Endodermal cell (in vitro differentiated cells): ENCODE results near the gene KLHDC10. TPM values are rescaled to one million over a fixed set of nuclear protein-coding genes. Genes with fewer than 3 reads are reported as not detected.

Experiments used
- DNase-seq: peaks from one replicate; pipeline ENCODE4 v3.0.0-alpha.2; 2017
- H3K27ac ChIP-seq: 2 replicates; pipeline ENCODE4 v1.5.1; 2013; ENCODE audit warnings: mild to moderate bottlenecking, low read depth, low read length, moderate library complexity
- H3K27me3 ChIP-seq: 2 replicates; pipeline ENCODE4 v1.6.1; 2013; ENCODE audit warnings: mild to moderate bottlenecking, low read length, moderate library complexity; ENCODE audit not compliant: insufficient read depth, control insufficient read depth, poor library complexity, severe bottlenecking
- H3K36me3 ChIP-seq: 2 replicates; pipeline ENCODE4 v1.7.0; 2013; ENCODE audit warnings: mild to moderate bottlenecking, low read length, moderate library complexity; ENCODE audit not compliant: control insufficient read depth, insufficient read depth
- H3K4me1 ChIP-seq: one replicate; pipeline ENCODE4 v1.7.0; 2013; ENCODE audit warnings: low read length; ENCODE audit not compliant: control insufficient read depth, insufficient read depth
- H3K4me3 ChIP-seq: 2 replicates; pipeline ENCODE4 v1.5.1; 2013; ENCODE audit warnings: mild to moderate bottlenecking, low read length, moderate library complexity
- H3K9ac ChIP-seq: 2 replicates; pipeline ENCODE4 v1.6.1; 2013; ENCODE audit warnings: mild to moderate bottlenecking, low read length, moderate library complexity; ENCODE audit not compliant: poor library complexity, severe bottlenecking; ENCODE audit errors: extremely low read depth
- H3K9me3 ChIP-seq: 2 replicates; pipeline ENCODE4 v1.6.1; 2013; ENCODE audit warnings: mild to moderate bottlenecking, low read length, moderate library complexity; ENCODE audit not compliant: control insufficient read depth
- H3K27ac Mint-ChIP-seq: 2 replicates; pipeline ENCODE4 v1.8.0; 2020; ENCODE audit warnings: mixed read lengths
- H3K27me3 Mint-ChIP-seq: 2 replicates; pipeline ENCODE4 v1.8.0; 2021; ENCODE audit warnings: mild to moderate bottlenecking, mixed read lengths; ENCODE audit not compliant: insufficient read depth
- H3K36me3 Mint-ChIP-seq: 2 replicates; pipeline ENCODE4 v1.8.0; 2020; ENCODE audit warnings: low read depth, mixed read lengths
- H3K4me1 Mint-ChIP-seq: 2 replicates; pipeline ENCODE4 v1.8.0; 2020; ENCODE audit warnings: mixed read lengths
- H3K4me3 Mint-ChIP-seq: 2 replicates; pipeline ENCODE4 v1.8.0; 2020; ENCODE audit warnings: mild to moderate bottlenecking, moderate library complexity, mixed read lengths
- H3K9me3 Mint-ChIP-seq: 2 replicates; pipeline ENCODE4 v1.8.0; 2020; ENCODE audit warnings: mild to moderate bottlenecking, mixed read lengths
- WGBS, 2 experiments: methylation state at CpG; one replicate each; pipeline versions ENCODE4 v1.1.5 to v1.1.7; 2013; ENCODE audit warnings: missing lambda C conversion rate in 2 of 2, mixed read lengths in 1 of 2; ENCODE audit not compliant: insufficient coverage in 1 of 2, insufficient read length in 1 of 2; 5-methylcytosine and 5-hydroxymethylcytosine counted together
- total RNA-seq, 2 donors: library from RNA; stranded (reverse); fragmentation: NEBNext Ultra II Directional in 1 of 2; extraction: Animal tissue kit (Norgen Biotek cat#: 25700) in 1 of 2; gene quantifications; 2 replicates in 1 of 2; 3 replicates in 1 of 2; pipeline ENCODE4 v1.2.1, GENCODE V29; 2021
- TF ChIP-seq, protein P1 (sequence below): fragments of 200-600 bp; sonication (generic); conservative IDR thresholded peaks from 2 replicates; pipeline ENCODE4 v1.5.0; 2021; ENCODE audit warnings: antibody characterized with exemption, mild to moderate bottlenecking

Gene KLHDC10
- total RNA-seq, 2 donors from 2014 or later = 20.6 to 22.2 TPM

DNA sequence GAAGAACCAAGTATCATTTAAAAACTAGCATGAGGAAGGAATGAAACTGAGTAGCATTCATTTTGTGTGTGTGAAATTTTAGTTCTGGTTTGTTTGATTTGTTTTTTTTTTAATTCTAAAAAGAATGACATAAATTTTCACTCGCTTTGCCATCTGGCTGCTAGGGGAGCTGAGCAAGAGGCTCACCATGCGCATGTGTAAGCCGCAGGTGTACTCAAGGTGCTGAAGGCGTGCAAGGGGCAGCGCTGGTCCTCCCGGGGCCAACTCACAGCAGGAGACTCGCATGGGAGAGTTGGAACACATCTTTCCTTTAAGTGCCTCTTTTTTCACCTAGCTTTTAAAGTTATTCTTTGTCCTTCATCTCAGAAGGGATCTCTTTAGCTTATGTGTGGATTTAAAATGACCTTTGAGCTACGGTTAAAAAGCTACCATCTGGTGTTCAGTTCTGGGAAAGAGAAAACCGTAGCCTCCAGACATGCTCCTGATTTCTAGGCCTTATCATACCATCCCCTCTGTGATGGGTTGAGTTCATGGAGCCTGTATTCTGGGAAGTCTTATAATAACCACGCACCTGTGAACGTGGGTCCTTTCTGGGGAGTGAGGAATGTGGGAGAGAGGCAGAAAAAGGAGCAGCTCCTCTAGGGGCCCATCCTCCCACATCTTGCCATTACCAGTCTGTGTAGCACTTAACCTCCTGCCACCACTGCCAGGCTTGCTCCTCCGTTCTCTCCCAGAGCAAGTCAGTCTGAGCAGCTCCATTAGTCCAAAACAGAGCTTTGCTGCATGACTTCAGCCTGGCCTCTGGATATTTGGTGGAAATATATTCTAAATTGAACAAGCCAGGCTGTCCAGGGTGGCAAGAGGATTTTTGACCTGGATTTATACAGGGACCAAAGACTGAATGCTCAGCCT, 61.9 kb downstream of the KLHDC10 start:
- H3K4me1 Mint-ChIP-seq = peaks cover 11% of the 10 kb centered on the region
- no peak overlapping the region for H3K9ac ChIP-seq
- WGBS, 2 experiments = 95 to 96% methylated on average over 7 to 12 of the region's 12 CpGs
- H3K4me3 Mint-ChIP-seq = no peak overlapping the region
- no peak for DNase-seq
- no peak overlapping the region for H3K4me3 ChIP-seq
- no peaks in the 10 kb centered on the region for H3K9me3 Mint-ChIP-seq
- no peaks in the 10 kb centered on the region for H3K9me3 ChIP-seq
- peaks cover 28% of the 10 kb centered on the region for H3K36me3 Mint-ChIP-seq
- peaks cover 10% of the 10 kb centered on the region for H3K4me1 ChIP-seq
- TF ChIP-seq, protein P1, sequence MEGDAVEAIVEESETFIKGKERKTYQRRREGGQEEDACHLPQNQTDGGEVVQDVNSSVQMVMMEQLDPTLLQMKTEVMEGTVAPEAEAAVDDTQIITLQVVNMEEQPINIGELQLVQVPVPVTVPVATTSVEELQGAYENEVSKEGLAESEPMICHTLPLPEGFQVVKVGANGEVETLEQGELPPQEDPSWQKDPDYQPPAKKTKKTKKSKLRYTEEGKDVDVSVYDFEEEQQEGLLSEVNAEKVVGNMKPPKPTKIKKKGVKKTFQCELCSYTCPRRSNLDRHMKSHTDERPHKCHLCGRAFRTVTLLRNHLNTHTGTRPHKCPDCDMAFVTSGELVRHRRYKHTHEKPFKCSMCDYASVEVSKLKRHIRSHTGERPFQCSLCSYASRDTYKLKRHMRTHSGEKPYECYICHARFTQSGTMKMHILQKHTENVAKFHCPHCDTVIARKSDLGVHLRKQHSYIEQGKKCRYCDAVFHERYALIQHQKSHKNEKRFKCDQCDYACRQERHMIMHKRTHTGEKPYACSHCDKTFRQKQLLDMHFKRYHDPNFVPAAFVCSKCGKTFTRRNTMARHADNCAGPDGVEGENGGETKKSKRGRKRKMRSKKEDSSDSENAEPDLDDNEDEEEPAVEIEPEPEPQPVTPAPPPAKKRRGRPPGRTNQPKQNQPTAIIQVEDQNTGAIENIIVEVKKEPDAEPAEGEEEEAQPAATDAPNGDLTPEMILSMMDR = no peak
- peaks cover 46% of the 10 kb centered on the region for H3K36me3 ChIP-seq
- H3K27me3 ChIP-seq = no peaks in the 10 kb centered on the region
- H3K27ac Mint-ChIP-seq = no peak overlapping the region
- no peaks in the 10 kb centered on the region for H3K27me3 Mint-ChIP-seq
- H3K27ac ChIP-seq = no peak overlapping the region

DNA sequence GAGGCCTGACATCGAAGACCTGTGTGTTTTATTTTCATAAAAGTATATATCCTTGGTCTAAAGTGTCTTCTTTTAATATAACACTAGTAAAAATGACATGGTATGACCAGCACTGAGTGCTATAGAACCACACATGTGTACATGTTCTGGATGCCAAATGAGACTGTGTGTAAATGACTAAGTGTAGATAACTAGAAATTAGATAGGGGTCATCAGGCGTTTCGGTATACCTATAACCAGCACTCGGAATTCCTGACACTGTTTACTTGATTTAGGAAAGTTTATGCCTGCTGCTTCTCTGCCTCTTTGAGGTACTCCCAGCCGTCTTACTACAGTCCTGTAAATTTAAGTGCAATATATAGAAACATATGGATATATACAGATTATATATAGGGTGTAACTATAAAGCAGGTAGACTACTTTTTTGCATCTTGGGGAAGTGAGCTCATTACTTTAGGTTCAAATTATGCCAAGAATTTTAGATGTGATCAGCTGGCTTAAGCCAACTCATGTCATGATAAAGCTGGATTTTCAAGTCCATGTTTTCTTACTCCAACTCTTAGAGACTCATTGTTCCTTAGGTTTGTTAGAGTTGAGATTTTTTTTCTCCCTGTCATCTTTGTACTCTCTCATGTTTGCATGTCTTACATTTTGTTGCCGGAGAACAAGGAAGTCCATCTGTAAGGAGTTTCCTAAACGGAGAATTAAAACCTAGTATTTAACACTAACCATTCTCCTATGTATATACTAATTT, 62.9 kb downstream of the KLHDC10 start:
- no peak for DNase-seq
- peaks cover 11% of the 10 kb centered on the region for H3K4me1 Mint-ChIP-seq
- peaks cover 34% of the 10 kb centered on the region for H3K36me3 Mint-ChIP-seq
- H3K36me3 ChIP-seq = peaks cover 40% of the 10 kb centered on the region
- H3K4me1 ChIP-seq = peaks cover 10% of the 10 kb centered on the region
- 94 to 98% methylated on average over 3 to 5 of the region's 7 CpGs for WGBS, 2 experiments
- H3K27me3 ChIP-seq = no peaks in the 10 kb centered on the region
- H3K4me3 ChIP-seq = peak overlapping the region; percentile 19
- H3K27ac Mint-ChIP-seq = no peak overlapping the region
- H3K9me3 ChIP-seq = no peaks in the 10 kb centered on the region
- no peak overlapping the region for H3K4me3 Mint-ChIP-seq
- H3K27me3 Mint-ChIP-seq = no peaks in the 10 kb centered on the region
- TF ChIP-seq, protein P1 = no peak
- no peak overlapping the region for H3K9ac ChIP-seq
- H3K27ac ChIP-seq = no peak overlapping the region
- no peaks in the 10 kb centered on the region for H3K9me3 Mint-ChIP-seq

DNA sequence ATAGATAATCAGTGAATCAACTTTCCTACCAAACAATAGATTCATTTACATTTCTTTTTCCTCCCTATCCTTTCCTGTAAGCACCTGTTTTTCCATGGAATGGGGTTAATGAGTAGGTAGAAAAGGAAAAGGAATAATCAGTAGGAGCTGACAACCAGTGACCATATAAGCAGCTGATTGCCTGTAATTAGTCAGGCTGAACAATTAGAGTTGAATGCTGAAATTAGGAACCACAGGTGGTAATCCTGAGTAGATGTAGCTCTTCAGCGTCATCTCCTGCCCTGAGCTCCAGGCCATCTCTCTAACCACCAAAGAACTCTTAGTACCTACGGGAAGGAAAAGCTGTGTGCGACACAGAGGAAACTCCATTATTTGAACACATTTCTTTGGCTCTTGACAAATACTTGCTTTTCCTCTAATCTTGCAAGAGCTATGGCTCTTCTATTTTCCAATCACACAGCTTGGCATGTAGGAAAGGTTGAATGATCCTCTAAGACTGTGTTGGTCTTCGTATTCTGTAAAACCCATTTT, 63.8 kb downstream of the KLHDC10 start:
- H3K4me3 Mint-ChIP-seq = no peak overlapping the region
- DNase-seq = no peak
- peaks cover 34% of the 10 kb centered on the region for H3K36me3 ChIP-seq
- H3K4me1 Mint-ChIP-seq = peaks cover 11% of the 10 kb centered on the region
- TF ChIP-seq, protein P1 = no peak
- H3K27ac ChIP-seq = no peak overlapping the region
- no peak overlapping the region for H3K27ac Mint-ChIP-seq
- H3K9me3 ChIP-seq = no peaks in the 10 kb centered on the region
- peak overlapping the region; percentile 19 for H3K4me3 ChIP-seq
- H3K9ac ChIP-seq = no peak overlapping the region
- 88 to 94% methylated on average over 4 of the region's 4 CpGs for WGBS, 2 experiments
- H3K27me3 Mint-ChIP-seq = peaks cover 5% of the 10 kb centered on the region
- peaks cover 31% of the 10 kb centered on the region for H3K36me3 Mint-ChIP-seq
- H3K27me3 ChIP-seq = no peaks in the 10 kb centered on the region
- H3K4me1 ChIP-seq = peaks cover 10% of the 10 kb centered on the region
- H3K9me3 Mint-ChIP-seq = no peaks in the 10 kb centered on the region
